ENCODE results near the gene DISC1.
"Not testable (repeated sequence)": the region's sequence is repeated elsewhere in the genome, so short reads cannot be mapped to it uniquely, and the experiment has no call there.

DISC1 gene

DNA sequence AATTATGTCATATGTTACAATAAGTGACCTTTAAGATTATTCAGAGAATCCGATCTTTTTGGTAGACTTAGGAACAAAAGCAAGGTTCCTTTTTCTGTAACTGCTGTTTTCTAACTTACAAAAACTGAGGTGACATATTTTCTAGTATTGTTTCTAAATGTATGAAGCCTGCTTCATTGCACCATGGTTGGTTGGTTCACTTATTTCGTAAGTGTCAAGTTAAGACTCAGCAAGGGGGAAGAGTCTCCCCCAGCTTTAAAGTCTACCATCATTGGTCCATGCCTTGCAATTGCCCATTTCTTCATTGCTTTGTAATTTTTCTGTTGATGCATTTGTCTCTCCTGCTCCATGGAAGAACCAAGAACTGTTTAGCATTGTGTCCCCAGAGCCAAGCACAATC is 136.9 kb downstream of the DISC1 start:
- no peak overlapping the region for H3K4me3 ChIP-seq (ENCODE audit: low read depth, low read length)

DNA sequence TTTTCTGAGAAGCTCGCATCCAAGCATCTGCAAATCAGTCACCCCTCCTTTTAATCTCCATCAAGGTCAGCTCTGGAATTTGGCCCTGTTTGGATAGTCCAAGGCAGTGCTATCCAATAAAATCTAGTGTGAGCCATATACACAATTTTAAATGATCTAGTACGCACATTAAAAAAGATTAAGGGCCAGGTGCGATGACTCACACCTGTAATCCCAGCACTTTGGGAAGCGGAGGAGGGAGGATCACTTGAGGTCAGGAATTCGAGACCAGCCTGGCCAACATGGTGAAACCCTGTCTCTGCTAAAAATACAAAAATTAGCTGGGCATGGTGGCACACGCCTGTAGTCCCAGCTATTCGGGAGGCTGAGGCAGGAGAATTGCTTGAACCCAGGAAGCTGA is 139.2 kb downstream of the DISC1 start:
- not testable (repeated sequence) for H3K4me3 ChIP-seq (ENCODE audit: low read depth, low read length)

DNA sequence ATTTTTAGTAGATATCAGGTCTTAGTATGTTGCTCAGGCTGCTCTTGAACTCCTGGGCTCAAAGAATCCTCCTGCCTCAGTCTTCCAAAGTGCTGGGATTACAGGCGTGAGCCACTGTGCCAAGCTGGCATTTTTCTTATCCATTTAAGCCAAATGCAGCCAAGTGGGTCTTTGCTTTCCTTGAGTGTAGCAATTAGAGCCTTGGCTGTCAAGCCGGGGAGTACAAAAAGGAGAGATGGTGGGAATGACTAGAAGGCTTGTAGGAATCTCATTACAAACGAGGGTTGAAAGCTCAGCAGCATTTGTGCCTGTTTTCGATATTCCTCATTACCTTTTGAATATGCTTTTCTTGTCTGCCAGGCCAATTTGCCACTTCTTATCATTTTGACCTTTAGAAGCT is 140.9 kb downstream of the DISC1 start:
- H3K4me3 ChIP-seq (ENCODE audit: low read depth, low read length): no peak overlapping the region

DNA sequence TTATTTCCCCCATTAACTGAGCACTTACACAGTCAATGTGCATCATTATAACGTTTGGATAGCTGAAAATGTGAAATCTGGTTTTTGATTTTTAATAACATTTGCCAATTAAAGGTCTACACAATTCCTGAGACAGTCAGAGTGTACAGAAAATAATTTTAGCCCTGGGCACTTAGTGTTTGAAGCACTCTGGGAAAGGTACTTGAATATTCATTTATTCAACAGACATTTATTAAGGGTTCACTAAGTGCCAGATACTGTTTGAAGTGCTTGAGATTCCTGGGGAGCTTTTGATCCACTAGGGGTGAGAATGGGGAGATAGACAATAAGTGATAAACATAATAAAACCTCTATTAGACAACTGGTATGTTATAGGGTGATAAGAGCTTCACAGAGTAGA is 141.8 kb downstream of the DISC1 start:
- no peak overlapping the region for H3K4me3 ChIP-seq (ENCODE audit: low read depth, low read length)

DNA sequence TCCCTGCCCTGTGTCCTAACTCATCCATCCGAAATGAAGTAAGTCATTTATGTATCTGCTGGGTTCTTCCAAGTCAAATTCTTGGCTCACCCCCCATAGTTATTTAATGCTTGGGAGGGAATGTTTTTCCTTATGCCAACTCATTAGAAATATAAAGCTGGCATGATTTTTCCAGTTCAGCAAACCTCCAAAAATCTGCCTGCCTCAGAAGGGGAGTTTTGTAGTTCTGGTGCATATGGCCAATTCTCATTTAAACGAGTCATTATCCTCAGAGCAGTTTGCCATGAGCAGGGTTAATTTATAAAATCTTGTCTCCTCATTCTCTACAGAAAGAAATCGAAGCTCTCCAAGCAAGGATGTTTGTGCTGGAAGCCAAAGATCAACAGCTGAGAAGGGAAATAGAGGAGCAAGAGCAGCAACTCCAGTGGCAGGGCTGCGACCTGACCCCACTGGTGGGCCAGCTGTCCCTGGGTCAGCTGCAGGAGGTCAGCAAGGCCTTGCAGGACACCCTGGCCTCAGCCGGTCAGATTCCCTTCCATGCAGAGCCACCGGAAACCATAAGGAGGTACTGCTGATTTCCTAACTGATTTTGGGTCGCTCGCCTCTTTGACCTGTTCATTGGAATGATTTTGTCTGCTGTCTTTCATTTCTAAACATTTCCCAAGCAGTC is 144.1 kb downstream of the DISC1 start:
- no peak overlapping the region for H3K4me3 ChIP-seq (ENCODE audit: low read depth, low read length)

DNA sequence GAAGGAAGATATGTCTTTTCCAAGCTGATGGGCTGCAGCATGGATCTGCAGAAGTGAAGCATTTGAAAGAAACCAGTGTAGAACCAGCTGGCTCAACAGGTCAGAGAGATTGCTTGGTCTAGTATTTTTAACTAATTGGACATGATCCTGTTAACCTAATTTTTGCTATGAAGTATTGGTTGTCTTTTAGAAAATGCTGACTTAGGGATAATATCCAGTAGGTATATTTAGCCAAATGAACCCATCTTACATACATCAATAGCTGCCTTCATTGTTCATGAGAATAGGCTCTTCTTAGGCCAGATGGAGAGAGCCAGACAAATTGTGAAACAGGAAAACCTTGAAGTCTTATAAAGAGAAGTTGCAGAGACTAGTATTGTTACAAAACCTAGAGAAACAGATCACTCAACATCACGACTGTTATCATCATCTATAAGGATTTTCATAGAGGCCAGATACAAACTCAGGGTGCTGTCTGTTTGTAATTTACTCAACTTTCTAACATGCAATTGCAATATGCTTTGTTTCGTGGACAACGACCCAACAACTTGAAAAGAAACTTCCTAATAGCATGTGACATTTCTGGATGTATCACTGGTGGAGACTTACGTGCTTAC is 148.2 kb downstream of the DISC1 start:
- H3K4me3 ChIP-seq (ENCODE audit: low read depth, low read length): no peak overlapping the region

DNA sequence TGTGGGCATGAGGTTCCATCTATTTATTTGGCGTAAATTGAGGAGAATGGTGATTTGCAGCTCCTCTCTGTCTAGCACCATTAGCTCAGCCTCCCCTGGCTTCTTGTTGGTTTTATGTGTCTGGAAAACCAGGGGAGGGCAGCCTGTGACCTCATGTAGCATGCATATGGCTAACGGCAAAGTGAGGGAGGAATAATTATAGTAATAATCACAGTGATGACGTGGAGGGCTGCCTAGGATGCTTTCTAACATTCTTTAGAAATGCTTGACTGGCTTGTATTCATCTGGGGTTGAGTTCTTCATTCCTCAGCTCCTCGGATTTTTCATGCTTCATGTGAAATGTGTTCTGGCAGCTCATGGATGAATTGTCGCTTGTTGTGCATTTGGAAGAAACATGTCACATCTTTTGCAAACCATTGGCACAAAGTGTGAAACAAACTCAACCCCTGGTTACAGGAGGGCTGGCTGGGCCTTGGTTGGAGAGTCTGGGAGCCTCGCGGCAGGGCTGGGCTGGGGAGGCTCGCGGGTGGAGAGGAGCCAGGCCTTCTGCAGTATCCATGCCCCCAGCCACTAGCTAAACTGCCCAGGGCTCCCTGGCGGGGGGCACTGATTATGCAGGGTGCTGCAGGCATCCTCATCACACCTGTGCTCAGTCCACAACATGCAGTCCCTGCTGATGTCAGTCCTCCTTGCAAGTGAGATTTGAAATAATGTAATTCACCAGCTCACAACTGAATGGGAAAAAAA is 149.6 kb downstream of the DISC1 start:
- no peak overlapping the region for H3K4me3 ChIP-seq (ENCODE audit: low read depth, low read length)

DNA sequence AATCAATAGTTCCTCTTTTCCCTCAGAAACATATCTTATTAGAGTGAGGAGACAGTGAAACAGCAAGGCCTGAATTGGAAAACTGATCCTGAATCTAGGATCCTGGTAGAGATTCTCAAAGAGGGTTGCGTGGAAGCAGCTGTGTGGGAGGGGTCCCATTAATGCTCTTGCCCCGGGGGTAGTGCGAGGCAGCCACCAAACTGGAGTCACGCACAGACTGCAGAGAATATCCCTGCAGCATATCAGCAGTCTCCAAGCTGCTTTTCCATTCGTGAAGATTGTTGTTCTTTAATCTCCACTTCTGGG is 150.1 kb downstream of the DISC1 start:
- no peak overlapping the region for H3K4me3 ChIP-seq (ENCODE audit: low read depth, low read length)

DNA sequence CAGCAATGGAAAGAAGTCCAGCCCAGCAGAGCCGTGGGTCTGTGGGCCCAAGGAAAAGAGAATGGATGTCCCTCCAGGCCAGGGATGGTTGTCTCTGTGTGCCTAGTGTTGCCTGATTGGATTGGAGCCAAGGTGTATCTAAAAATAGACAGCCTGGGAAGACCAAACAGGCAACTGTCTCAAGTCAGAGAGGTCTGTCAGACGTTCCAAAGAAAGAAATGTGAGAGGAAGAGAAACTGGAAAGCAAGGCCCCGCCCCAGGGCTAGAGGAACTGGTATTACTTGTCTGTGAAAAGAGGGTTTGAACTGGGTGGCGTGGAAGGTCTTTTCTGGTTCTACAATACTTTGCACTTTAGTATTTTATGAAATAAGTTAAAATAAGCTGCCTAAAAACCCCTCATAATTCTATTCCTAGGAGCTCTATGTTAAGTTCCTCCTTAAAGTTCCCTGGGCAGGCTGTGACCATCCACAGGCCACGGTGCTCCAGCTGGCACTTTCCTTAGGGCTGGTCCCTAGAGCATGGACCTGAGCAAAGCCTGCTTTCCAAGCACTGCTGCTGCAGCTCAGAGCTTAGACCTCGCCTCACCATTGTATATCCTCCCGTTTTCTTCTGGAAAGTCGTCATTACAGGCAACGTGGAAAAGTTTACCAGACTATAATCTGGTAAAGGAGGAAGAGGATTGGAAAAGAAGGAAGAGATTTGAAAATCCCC is 151.6 kb downstream of the DISC1 start:
- no peak overlapping the region for H3K4me3 ChIP-seq (ENCODE audit: low read depth, low read length)

DNA sequence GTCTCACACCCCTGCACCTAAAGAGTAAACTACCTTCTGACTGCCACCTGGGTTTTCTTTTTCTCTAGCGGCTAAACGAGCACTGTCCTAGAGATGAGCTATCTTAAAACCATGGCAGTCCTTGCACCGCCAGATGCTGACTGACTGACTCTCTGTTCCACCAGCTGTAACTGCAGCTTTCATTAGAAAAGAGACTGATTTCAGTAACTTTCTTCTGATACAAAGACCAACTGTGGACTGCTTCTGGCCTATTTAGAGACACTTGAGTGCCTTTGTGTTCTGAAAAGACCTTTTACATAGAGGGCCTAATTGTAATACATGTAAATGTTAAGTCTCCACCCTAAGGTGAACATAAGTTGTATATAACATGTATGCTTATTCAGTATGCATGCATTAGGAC is 152.5 kb downstream of the DISC1 start:
- H3K4me3 ChIP-seq (ENCODE audit: low read depth, low read length): no peak overlapping the region

DNA sequence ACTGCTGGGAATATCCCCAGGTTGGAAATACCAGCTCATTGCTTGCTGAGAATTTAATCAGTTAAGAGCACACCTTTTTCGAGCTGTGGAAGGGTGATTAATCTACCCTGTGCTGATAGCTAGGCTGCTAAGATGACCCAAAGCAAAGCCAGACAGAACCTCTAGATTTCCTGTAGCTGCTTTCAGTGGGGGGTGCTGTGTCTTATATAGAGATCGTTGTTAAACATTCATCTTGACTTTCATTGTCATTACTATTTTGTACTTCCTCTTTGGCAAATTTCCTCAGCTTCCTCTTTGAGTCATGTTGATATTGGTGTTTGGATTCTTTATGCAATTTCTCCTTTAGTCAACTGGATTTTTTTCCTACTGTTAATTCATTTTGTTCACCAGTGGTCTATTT is 155.3 kb downstream of the DISC1 start:
- H3K4me3 ChIP-seq (ENCODE audit: low read depth, low read length): no peak overlapping the region

DNA sequence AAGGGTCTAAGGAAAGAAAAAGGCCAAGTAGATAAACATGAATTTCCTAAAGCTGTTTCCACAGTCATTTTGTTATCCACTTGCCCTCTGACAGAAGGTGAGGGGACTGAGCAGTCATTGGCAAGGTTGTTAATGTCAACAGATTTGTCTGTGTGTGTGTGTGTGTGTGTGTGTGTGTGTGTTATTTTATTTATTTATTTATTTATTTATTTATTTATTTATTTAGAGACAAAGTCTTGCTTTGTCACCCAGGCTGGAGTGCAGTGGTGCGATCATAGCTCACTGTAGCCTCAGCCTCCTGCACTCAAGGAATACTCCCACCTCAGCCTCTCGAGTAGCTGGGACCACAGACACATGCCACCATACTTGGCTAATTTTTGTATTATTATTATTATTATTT is 158.5 kb downstream of the DISC1 start:
- not testable (repeated sequence) for H3K4me3 ChIP-seq (ENCODE audit: low read depth, low read length)

DNA sequence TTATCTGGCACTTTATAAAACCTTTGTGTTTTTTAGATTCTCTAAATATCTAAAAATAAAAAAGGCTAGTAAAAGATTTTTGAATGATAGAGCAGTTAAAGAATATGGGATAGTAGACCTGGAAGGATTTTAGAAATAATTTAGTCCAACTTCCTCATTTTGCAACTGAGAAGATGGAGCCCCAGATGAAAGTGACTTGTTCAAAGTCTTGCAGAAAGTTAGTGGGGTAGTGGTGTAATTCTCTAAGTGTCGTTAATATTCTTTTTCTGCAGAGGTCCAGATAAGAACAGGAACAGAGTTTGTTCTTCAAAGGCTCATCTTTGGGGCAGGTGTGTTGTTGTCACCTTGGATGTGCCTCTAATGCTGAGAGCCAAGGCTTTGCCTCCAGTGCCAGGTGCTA is 159.5 kb downstream of the DISC1 start:
- H3K4me3 ChIP-seq (ENCODE audit: low read depth, low read length): no peak overlapping the region

DNA sequence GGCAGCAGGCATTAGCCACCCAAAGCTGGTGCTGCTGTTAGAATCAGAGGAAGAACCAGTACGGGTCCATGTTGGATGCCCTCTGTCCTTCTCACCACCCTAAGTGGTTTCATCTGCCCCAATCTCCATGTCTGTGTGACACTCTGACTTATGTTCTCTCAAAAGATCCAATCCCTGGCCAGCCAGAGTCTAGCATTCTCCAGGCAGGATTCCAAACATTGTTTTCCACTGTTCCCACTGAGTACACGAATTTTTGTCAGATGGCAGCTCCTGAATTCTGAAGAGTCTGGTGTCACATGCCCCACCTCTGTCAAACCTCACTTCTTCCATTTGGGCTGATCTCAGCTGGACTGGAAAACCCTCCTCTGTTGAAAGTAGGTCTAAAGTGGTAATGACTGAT is 166.0 kb downstream of the DISC1 start:
- H3K4me3 ChIP-seq (ENCODE audit: low read depth, low read length): no peak overlapping the region

DNA sequence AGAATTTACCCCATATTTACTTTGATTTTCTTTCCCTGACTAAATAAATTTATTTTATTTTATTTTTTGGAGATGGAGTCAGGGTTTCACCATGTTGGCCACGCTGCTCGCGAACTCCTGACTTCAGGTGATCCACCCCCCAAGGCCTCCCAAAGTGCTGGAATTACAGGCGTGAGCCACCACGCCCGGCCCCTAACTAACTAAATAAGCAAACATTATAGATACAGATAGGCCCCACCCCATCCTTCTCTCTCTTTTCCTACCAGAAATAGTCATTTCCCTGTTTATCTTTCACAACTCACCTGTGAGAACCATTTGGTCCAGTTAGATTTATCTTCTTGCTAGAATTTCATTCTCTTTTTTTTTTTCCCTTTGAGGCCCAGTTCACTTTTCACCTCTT is 167.3 kb downstream of the DISC1 start:
- no peak overlapping the region for H3K4me3 ChIP-seq (ENCODE audit: low read depth, low read length)

DNA sequence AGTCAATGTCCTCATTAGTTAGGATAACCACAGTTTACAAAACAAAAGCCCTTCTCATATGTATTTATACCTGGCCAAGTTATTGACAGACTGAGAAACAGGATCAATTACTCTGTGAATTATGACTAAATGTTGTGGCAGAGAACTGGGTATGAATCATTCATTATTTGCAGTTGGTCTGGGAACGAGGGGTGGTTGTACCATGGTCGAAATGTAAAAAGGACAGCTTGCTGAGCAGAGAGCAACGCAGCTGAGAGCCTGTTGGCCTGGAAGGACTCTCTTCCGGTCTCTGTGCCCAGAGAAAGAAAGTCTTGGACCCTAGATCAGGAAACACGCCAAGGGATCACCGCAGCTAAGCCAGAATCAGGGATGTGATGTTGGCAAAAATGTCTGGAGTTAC is 169.6 kb downstream of the DISC1 start:
- H3K4me3 ChIP-seq (ENCODE audit: low read depth, low read length): no peak overlapping the region

DNA sequence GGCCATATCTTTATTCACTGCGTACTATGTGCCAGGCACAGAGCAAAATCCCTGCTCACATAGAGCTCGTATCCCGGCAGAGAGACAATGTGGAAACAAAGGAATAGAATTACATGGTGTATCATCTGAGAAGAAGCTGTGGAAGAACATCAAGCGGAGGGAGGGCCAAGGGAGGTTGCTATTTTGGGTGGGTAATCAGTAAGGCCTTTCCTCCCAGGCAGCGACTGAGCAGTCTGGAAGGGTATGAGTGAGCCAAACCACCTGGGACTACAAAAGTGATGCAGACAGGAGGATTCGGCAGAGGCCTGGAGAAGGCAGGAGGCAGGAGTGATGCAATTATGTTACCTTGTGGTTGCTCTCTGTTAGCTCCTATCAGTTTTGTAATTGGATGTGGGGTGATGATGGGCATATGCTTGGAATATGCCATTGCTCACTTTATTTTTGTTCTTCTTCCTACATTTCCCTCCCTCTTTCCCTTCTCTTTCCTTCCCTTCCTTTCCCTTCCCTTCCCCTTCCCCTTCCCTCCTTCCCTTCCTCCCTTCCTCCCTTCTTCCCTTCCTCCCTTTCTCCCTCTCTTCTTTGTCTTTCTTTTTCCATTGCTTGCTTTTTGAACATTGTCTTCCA is 172.9 kb downstream of the DISC1 start:
- no peak overlapping the region for H3K4me3 ChIP-seq (ENCODE audit: low read depth, low read length)

DNA sequence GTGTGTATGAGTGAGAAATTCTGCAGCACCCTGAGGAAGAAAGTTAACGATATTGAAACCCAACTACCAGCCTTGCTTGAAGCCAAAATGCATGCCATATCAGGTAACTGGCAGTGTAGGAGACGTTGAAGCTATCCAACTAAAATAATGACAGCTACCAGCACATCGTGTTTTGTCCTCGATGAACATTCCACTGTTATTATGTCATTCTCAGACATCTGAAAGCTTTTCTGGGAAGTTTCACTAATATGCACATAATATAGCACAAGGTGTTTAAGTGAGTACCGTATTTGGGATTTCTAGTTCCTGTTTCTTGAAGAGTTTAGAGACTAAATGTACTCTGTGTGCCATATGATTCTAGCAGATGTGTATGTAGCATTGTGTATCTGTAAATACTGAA is 173.5 kb downstream of the DISC1 start:
- H3K4me3 ChIP-seq (ENCODE audit: low read depth, low read length): no peak overlapping the region

DNA sequence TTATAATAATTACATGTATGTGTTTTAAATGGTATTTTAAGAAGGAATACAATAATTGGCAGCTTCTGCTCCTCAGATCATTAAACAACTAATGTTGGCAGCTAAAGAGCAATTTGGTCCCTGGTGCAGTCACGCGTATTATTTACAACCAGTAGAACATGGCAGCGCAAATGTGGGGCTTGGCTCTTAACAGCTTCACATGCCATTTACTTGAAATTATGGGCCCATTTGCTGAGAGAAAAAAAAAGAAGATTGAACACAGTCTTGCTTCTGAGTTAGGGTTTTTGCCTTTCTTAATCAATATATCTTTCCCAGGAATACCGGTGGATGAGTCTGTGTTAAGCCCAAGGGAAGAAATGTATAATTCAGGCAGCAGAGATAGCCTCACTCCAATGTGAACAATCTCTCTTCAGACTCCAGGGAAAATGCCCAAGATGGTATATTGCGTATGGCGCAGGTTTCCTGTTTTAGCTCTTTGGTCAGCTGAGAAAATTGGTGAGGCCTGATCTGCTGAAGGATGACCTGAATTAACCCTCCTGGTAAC is 174.5 kb downstream of the DISC1 start:
- H3K4me3 ChIP-seq (ENCODE audit: low read depth, low read length): no peak overlapping the region

DNA sequence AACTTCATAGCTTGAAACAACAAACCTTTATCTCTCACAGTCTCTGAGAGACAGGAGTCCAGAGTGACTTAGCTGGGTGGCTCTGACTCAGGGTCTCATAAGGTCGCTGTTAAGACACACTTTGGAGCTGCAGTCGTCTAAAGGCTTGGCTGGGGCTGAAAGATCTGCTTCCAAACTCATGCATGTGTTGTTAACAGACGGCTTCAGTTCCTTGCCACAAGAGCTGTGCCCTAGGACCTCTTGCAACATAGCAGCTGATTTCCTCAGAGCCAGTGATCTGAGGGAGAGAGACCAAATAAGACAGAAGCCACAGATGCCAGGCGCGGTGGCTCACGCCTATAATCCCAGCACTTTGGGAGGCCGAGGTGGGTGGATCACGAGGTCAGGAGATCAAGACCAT is 176.8 kb downstream of the DISC1 start:
- H3K4me3 ChIP-seq (ENCODE audit: low read depth, low read length): no peak overlapping the region

Measured in iPS-11a (cell line).